Keratinocyte (primary cell): ENCODE results near the gene COG5. TPM values are rescaled to one million over a fixed set of nuclear protein-coding genes. Genes with fewer than 3 reads are reported as not detected.

Experiments
- DNase-seq: peaks from one replicate; pipeline ENCODE4 v3.0.0-alpha.2; 2011; ENCODE audit warnings: low read depth, missing footprints, low spot score
- FAIRE-seq: peaks from 2 replicates; lab custom pipeline; 2011; peaks lifted over from hg19 to GRCh38; lab: Jason Lieb, UNC
- H2AFZ ChIP-seq: 2 replicates; pipeline ENCODE4 v1.6.0; 2012; ENCODE audit warnings: low read length, control low read depth, inconsistent platforms; ENCODE audit not compliant: control insufficient read depth
- H3K27ac ChIP-seq: 2 replicates; pipeline ENCODE4 v1.5.1; 2011; ENCODE audit warnings: low read length; ENCODE audit not compliant: control insufficient read depth, insufficient read depth
- H3K27me3 ChIP-seq: 3 replicates; pipeline ENCODE4 v1.6.0; 2011; ENCODE audit warnings: low read length; ENCODE audit not compliant: control insufficient read depth, insufficient read depth; ENCODE audit errors: extremely low read depth
- H3K36me3 ChIP-seq, 2 experiments: 2 replicates in 1 of 2; 3 replicates in 1 of 2; pipeline ENCODE4 v1.5.1; 2011; ENCODE audit warnings: low read length in 2 of 2, mild to moderate bottlenecking in 1 of 2; ENCODE audit not compliant: control insufficient read depth in 2 of 2, insufficient read depth in 2 of 2; ENCODE audit errors: extremely low read depth in 1 of 2
- H3K4me1 ChIP-seq: 3 replicates; pipeline ENCODE4 v1.5.1; 2011; ENCODE audit warnings: low read length; ENCODE audit not compliant: control insufficient read depth, insufficient read depth; ENCODE audit errors: extremely low read depth
- H3K4me2 ChIP-seq: 3 replicates; pipeline ENCODE4 v1.6.0; 2011; ENCODE audit warnings: low read depth, low read length; ENCODE audit not compliant: control insufficient read depth, insufficient read depth; ENCODE audit errors: extremely low read depth
- H3K4me3 ChIP-seq, 3 experiments: fragments of 200-600 bp in 1 of 3; sonication (generic) in 1 of 3; 2 replicates in 2 of 3; 3 replicates in 1 of 3; pipeline ENCODE4 v1.5.1; 2011 to 2016; ENCODE audit warnings: low read length in 3 of 3, mild to moderate bottlenecking in 3 of 3, control low read depth in 2 of 3, inconsistent platforms in 1 of 3, low read depth in 1 of 3, mixed read lengths in 1 of 3, mixed run types in 1 of 3, moderate library complexity in 1 of 3; ENCODE audit not compliant: control insufficient read depth in 2 of 3, insufficient read depth in 2 of 3; ENCODE audit errors: extremely low read depth in 1 of 3
- H3K79me2 ChIP-seq: 2 replicates; pipeline ENCODE4 v1.6.0; 2012; ENCODE audit warnings: low read length; ENCODE audit not compliant: control insufficient read depth, insufficient read depth
- H3K9ac ChIP-seq: 3 replicates; pipeline ENCODE4 v1.6.0; 2011; ENCODE audit warnings: low read length; ENCODE audit not compliant: control insufficient read depth, insufficient read depth; ENCODE audit errors: extremely low read depth
- H3K9me1 ChIP-seq: 3 replicates; pipeline ENCODE4 v1.6.0; 2011; ENCODE audit warnings: low read length; ENCODE audit not compliant: control insufficient read depth, insufficient read depth; ENCODE audit errors: extremely low read depth
- H3K9me3 ChIP-seq: 2 replicates; pipeline ENCODE4 v1.5.1; 2012; ENCODE audit warnings: low read depth, low read length; ENCODE audit not compliant: control insufficient read depth
- H4K20me1 ChIP-seq: 3 replicates; pipeline ENCODE4 v1.6.0; 2011; ENCODE audit warnings: low read length; ENCODE audit not compliant: control insufficient read depth, insufficient read depth; ENCODE audit errors: extremely low read depth
- CTCF ChIP-seq, 3 experiments: IDR thresholded peaks in 1 of 3; conservative IDR thresholded peaks in 1 of 3; optimal IDR thresholded peaks in 1 of 3; 2 replicates in 2 of 3; 3 replicates in 1 of 3; pipeline versions ENCODE3 to v1.5.1; 2011; ENCODE audit warnings: low read length in 3 of 3, mild to moderate bottlenecking in 3 of 3, moderate library complexity in 2 of 3, control low read depth in 1 of 3, inconsistent platforms in 1 of 3; ENCODE audit not compliant: insufficient read depth in 2 of 3; ENCODE audit errors: extremely low read depth in 1 of 3
- EZH2 ChIP-seq: IDR thresholded peaks from one replicate; pipeline ENCODE4 v1.6.1; 2012; ENCODE audit warnings: inconsistent platforms, mild to moderate bottlenecking, low read length, moderate library complexity
- dilution Hi-C: fragments of 300-500 bp; cut with MboI; formaldehyde crosslinking; loops from one replicate; pipeline ENCODE4 v1.7.0; 2020; ENCODE audit warnings: low sequenced_read_pairs; ENCODE audit not compliant: extremely low pct_ligation_motif_present
- polyA plus RNA-seq, 5 experiments: library from polyadenylated mRNA; depleted of rRNA in 3 of 5; stranded (reverse) in 3 of 5; stranded (forward) in 1 of 5; unstranded in 1 of 5; fragments of >200 nt; gene quantifications; 1 replicate in 1 of 5; 2 replicates in 3 of 5; 3 replicates in 1 of 5; pipeline versions ENCODE4 v1.2.1 to v1.2.3, GENCODE V29; 2011 to 2012; ENCODE audit warnings: missing spikeins in 2 of 5, low read depth in 1 of 5, low replicate concordance in 1 of 5

The COG5 gene
- polyA plus RNA-seq, 1 donor (not counting 4 experiments of a cell fraction or from before 2014, with no cell fraction given) = 50.7 TPM

- Histone ChIP-seq H3K4me1 (no peaks in the 10 kb centered on the region), H3K9me1 (no peaks in the 10 kb centered on the region), H3K27ac (no peak overlapping the region), H4K20me1 (no peaks in the 10 kb centered on the region), H3K79me2 (no peaks in the 10 kb centered on the region), H3K36me3 (no peaks in the 10 kb centered on the region), H2AFZ (no peak overlapping the region), H3K4me2 (no peak overlapping the region), H3K27me3 (no peaks in the 10 kb centered on the region), H3K4me3 (no peak overlapping the region), H3K9me3 (no peaks in the 10 kb centered on the region), H3K9ac (no peak overlapping the region)
- FAIRE-seq = no peak
- TF ChIP-seq EZH2 = no peak
- TF ChIP-seq CTCF (optimal IDR thresholded peaks at IDR 0.05 in 1 of 3, IDR thresholded peaks at IDR 0.05 in 1 of 3, conservative IDR thresholded peaks at IDR 0.05 in 1 of 3; ENCODE audit: extremely low read depth in 1 of 3, insufficient read depth in 2 of 3, low read length in 3 of 3) = no peak
- no peak for DNase-seq
- dilution Hi-C loops = no loop called here
Observed at GRCh38 chr7:107468824-107469223, 94.9 kb downstream of the COG5 start.

DNA sequence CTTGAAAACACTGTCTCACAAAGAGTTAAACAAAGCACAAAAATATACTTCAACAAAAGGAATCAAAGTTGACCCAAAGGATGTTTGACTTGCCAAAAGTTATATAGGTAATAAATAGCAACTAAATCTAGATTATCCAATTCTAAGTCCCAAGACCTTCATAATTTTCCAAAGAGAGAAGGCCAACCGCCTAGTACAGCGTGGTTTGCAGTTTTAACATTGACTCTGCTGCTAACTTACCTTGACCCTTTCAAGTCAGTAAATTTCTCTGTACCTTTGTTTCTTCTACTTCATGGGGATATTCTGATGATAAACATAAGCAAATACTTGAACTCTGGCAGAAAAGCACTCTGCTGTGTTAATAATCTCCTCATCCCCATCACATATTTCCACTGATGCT lies 95.7 kb downstream of the COG5 start:
- dilution Hi-C loops = no loop called here
- Histone ChIP-seq H3K79me2 (no peaks in the 10 kb centered on the region), H3K9ac (no peak overlapping the region), H3K4me1 (no peaks in the 10 kb centered on the region), H2AFZ (no peak overlapping the region), H3K27me3 (no peaks in the 10 kb centered on the region), H4K20me1 (no peaks in the 10 kb centered on the region), H3K36me3 (no peaks in the 10 kb centered on the region), H3K9me1 (no peaks in the 10 kb centered on the region), H3K9me3 (no peaks in the 10 kb centered on the region), H3K4me2 (no peak overlapping the region), H3K27ac (no peak overlapping the region), H3K4me3 (no peak overlapping the region)
- DNase-seq (no peak), FAIRE-seq (no peak)
- TF ChIP-seq EZH2 (no peak), CTCF (optimal IDR thresholded peaks at IDR 0.05 in 1 of 3, IDR thresholded peaks at IDR 0.05 in 1 of 3, conservative IDR thresholded peaks at IDR 0.05 in 1 of 3; ENCODE audit: extremely low read depth in 1 of 3, insufficient read depth in 2 of 3, low read length in 3 of 3) (no peak)
